GM03348 (cell line): ENCODE results near the gene COMMD1.

Experiments used
- DNase-seq: peaks from one replicate; pipeline ENCODE4 v3.0.0; 2012; ENCODE audit warnings: low spot score

The COMMD1 gene

DNA sequence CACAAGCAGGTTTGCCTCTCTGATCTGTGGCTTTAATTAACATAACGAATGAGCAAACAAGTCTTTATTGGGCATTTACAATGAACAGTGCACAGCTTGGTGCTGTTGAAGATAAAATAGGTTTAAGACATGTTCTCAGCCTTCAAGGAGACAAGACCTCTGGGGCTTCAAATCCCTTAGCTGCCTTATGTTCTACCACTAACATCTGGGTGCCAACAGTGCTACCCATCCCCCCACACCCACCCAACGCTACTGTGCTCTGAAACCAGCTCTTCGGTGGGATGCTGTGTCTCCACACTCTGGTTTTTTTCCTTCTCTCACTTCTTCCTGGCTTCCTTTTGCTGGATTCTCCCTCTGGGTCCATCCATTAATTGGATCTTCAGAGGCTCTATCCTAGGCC, 276.4 kb downstream of the COMMD1 start:
- DNase-seq, result no peak

DNA sequence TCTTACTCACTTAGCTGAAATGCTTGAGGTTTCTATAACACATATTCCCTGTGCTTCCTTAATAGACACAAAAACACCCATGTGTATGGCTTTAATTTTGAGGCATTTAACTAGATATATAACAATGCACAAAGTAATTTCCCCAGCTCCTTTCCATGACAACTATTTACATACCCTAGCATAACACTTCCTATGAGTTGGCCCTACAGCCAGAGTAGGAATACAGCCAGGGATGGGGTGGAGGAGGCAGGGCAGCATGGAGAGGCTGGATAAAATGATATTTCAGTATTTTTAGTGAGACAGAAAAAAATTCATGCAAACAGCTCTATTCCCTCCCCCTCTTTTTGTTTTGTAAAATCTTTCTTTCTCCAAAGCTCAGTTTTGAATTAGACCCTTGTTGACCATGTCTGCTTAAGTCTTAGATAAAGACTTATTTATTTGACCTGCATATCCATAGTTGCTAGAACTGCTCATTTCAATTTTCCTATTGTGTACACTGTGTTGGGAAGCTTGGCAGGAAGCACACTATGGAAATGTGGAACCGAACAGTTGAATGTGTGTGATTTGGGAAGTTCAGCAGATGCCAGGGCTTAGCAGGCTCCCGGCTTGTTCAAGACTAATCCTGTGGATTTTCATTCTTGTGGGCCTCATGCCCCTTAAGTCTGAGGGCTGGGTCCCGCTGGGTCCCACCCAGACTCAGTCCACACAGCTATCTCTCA, 279.2 kb downstream of the COMMD1 start:
- no peak for DNase-seq
